Smooth muscle cell (in vitro differentiated cells): ENCODE data around the gene FAM168A. TPM values are rescaled to one million over a fixed set of nuclear protein-coding genes. Genes with fewer than 3 reads are reported as not detected.
A peak's percentile ranks its signal among the peaks of the same experiment; 100 is the strongest.

Source experiments
- DNase-seq: peaks from one replicate; lab custom pipeline; 2025; ENCODE audit not compliant: unreplicated experiment; lab: John Stamatoyannopoulos, UW
- H2AFZ ChIP-seq: fragments of 200-600 bp; sonication (generic); 2 replicates; pipeline ENCODE4 v1.6.0; 2016; ENCODE audit warnings: antibody characterized with exemption, low read depth, mild to moderate bottlenecking
- H3F3A ChIP-seq: fragments of 200-600 bp; sonication (generic); 2 replicates; pipeline ENCODE4 v1.6.0; 2017; ENCODE audit warnings: antibody characterized with exemption, low read depth
- H3K27ac ChIP-seq: fragments of 200-600 bp; sonication (generic); 2 replicates; pipeline ENCODE4 v1.5.1; 2016; ENCODE audit warnings: low read depth, mild to moderate bottlenecking
- H3K27me3 ChIP-seq: fragments of 200-600 bp; sonication (generic); 2 replicates; pipeline ENCODE4 v1.6.1; 2016; ENCODE audit warnings: low read depth, mild to moderate bottlenecking
- H3K36me3 ChIP-seq: fragments of 200-600 bp; sonication (generic); 2 replicates; pipeline ENCODE4 v1.5.1; 2016; ENCODE audit warnings: low read depth
- H3K4me1 ChIP-seq: fragments of 200-600 bp; sonication (generic); 2 replicates; pipeline ENCODE4 v1.5.1; 2016; ENCODE audit warnings: low read depth
- H3K4me2 ChIP-seq: fragments of 200-600 bp; sonication (generic); 2 replicates; pipeline ENCODE4 v1.6.0; 2016; ENCODE audit warnings: mild to moderate bottlenecking
- H3K4me3 ChIP-seq: fragments of 200-600 bp; sonication (generic); 2 replicates; pipeline ENCODE4 v1.5.1; 2016; ENCODE audit warnings: mild to moderate bottlenecking
- H3K79me2 ChIP-seq: fragments of 200-600 bp; sonication (generic); 2 replicates; pipeline ENCODE4 v1.6.0; 2016; ENCODE audit warnings: low read depth, mild to moderate bottlenecking
- H3K9ac ChIP-seq: fragments of 200-600 bp; sonication (generic); 2 replicates; pipeline ENCODE4 v1.6.0; 2016; ENCODE audit warnings: low read depth
- H3K9me3 ChIP-seq: fragments of 200-600 bp; sonication (generic); replicated peaks from 2 replicates; pipeline ENCODE4 v1.5.1; 2016; ENCODE audit warnings: low read depth
- H4K20me1 ChIP-seq: fragments of 200-600 bp; sonication (generic); 2 replicates; pipeline ENCODE4 v1.6.0; 2016; ENCODE audit warnings: low read depth
- WGBS: methylation state at CpG from one replicate; pipeline ENCODE4 v1.1.7; 2016; ENCODE audit warnings: low lambda C conversion rate; 5-methylcytosine and 5-hydroxymethylcytosine counted together
- polyA plus RNA-seq: library from polyadenylated mRNA; unstranded; fragments of >200 nt; fragmentation: Nextera tagmentation; extraction: Ambion mirVana; gene quantifications from 2 replicates; pipeline ENCODE4 v1.2.1, GENCODE V29; 2016
- total RNA-seq: library from RNA; depleted of rRNA; stranded (reverse); fragments of >200 nt; gene quantifications from 2 replicates; pipeline ENCODE4 v1.2.3, GENCODE V29; 2014
- TF ChIP-seq, protein P1 (sequence below): fragments of 200-600 bp; sonication (generic); IDR thresholded peaks from 2 replicates; pipeline ENCODE4 v1.5.1; 2017; ENCODE audit warnings: borderline replicate concordance, mild to moderate bottlenecking, antibody characterized with exemption; ENCODE audit not compliant: insufficient read depth, poor library complexity, severe bottlenecking

The FAM168A gene
- total and polyA plus RNA-seq, 2 experiments from 2014 or later = 10.8 to 32.5 TPM

DNA sequence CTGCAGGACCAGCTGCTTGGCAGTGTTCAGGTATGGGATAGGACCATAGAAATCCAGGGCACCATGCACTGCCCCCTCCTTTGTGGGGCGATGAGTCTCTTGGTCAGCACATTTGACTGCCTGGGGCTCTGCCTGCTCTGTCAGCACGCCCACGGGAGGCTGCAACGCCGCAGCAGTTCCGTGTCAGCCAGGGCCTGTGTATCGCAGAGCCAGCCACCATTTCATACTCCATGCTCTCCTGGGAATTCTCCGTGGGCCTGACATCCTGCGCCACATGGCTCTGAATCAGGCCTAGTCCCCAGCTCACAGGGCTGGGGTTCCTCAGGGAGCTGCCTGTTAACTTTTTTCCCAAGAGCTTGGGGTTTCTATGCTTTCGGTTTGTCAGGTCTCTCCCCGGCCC is 238.6 kb downstream of the FAM168A start:
- Histone ChIP-seq H3K9me3 (no peaks in the 10 kb centered on the region), H3F3A (no peaks in the 10 kb centered on the region), H3K79me2 (no peaks in the 10 kb centered on the region), H3K4me2 (no peak overlapping the region), H3K9ac (no peak overlapping the region), H3K27ac (peak overlapping the region; percentile 27), H2AFZ (no peak overlapping the region), H3K4me1 (no peaks in the 10 kb centered on the region), H3K36me3 (no peaks in the 10 kb centered on the region), H3K27me3 (no peaks in the 10 kb centered on the region), H4K20me1 (no peaks in the 10 kb centered on the region), H3K4me3 (no peak overlapping the region)
- no peak for DNase-seq
- 56% methylated on average over 11 of the region's 11 CpGs for WGBS
- TF ChIP-seq, protein P1, sequence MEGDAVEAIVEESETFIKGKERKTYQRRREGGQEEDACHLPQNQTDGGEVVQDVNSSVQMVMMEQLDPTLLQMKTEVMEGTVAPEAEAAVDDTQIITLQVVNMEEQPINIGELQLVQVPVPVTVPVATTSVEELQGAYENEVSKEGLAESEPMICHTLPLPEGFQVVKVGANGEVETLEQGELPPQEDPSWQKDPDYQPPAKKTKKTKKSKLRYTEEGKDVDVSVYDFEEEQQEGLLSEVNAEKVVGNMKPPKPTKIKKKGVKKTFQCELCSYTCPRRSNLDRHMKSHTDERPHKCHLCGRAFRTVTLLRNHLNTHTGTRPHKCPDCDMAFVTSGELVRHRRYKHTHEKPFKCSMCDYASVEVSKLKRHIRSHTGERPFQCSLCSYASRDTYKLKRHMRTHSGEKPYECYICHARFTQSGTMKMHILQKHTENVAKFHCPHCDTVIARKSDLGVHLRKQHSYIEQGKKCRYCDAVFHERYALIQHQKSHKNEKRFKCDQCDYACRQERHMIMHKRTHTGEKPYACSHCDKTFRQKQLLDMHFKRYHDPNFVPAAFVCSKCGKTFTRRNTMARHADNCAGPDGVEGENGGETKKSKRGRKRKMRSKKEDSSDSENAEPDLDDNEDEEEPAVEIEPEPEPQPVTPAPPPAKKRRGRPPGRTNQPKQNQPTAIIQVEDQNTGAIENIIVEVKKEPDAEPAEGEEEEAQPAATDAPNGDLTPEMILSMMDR = no peak

DNA sequence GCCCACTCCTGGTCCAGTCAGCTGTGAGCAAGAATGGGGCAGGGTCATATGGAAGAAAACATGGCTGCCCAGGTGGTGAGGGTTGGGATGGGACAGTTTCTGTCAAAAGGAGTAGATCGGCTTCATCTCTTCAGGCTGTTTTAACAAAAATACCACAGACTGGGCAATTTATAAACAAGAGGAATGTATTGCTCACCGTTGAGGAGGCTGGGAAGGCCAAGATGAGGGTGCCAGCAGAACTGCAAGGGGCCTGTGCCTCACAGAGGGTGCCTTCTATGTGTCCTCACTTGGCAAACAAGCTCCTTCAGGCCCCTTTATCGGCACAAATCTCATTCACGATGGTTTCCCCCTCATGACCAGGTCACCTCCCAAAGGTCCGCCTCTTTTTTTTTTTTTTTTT is 239.8 kb downstream of the FAM168A start:
- 74% methylated on average over 5 of the region's 5 CpGs for WGBS
- H3K36me3 ChIP-seq = no peaks in the 10 kb centered on the region

GRCh38 chr11:73356979-73357860 is 240.7 kb downstream of the FAM168A start:
- no peaks in the 10 kb centered on the region for H3K36me3 ChIP-seq
- no peak for DNase-seq

More for the DNA sequence above, 239.8 kb downstream of the FAM168A start:
- Histone ChIP-seq H3K4me1 (no peaks in the 10 kb centered on the region), H2AFZ (no peak overlapping the region), H3K9ac (no peak overlapping the region), H3K4me3 (no peak overlapping the region), H3K9me3 (no peaks in the 10 kb centered on the region), H3F3A (no peaks in the 10 kb centered on the region), H4K20me1 (peaks cover 9% of the 10 kb centered on the region), H3K27me3 (no peaks in the 10 kb centered on the region), H3K79me2 (no peaks in the 10 kb centered on the region), H3K27ac (no peak overlapping the region), H3K4me2 (no peak overlapping the region)
- DNase-seq = no peak
- TF ChIP-seq, protein P1 = no peak

More at GRCh38 chr11:73356979-73357860, 240.7 kb downstream of the FAM168A start:
- Histone ChIP-seq H3K9me3 (no peaks in the 10 kb centered on the region), H3K9ac (no peak overlapping the region), H4K20me1 (peaks cover 18% of the 10 kb centered on the region), H3K27ac (no peak overlapping the region), H3K4me3 (no peak overlapping the region), H3F3A (no peaks in the 10 kb centered on the region), H2AFZ (no peak overlapping the region), H3K79me2 (peaks cover 6% of the 10 kb centered on the region), H3K4me1 (no peaks in the 10 kb centered on the region), H3K27me3 (no peaks in the 10 kb centered on the region), H3K4me2 (no peak overlapping the region)
- WGBS = 95% methylated on average over 22 of the region's 22 CpGs
- TF ChIP-seq, protein P1 = no peak
